Fibroblast of villous mesenchyme (primary cell): ENCODE measurements around the gene LBH. TPM values are rescaled to one million over a fixed set of nuclear protein-coding genes. Genes with fewer than 3 reads are reported as not detected.

Source experiments
- DNase-seq: peaks from one replicate; pipeline ENCODE4 v3.0.0-alpha.2; 2010; ENCODE audit warnings: low read depth
- H3K4me3 ChIP-seq: 2 replicates; pipeline ENCODE4 v1.5.1; 2011; ENCODE audit warnings: low read depth, mild to moderate bottlenecking, low read length
- CTCF ChIP-seq: IDR thresholded peaks from 2 replicates; pipeline ENCODE4 v1.5.1; 2012; ENCODE audit warnings: low read depth, mild to moderate bottlenecking, low read length; ENCODE audit not compliant: insufficient read depth
- total RNA-seq: library from RNA; depleted of rRNA; stranded (reverse); fragments of >200 nt; gene quantifications from 2 replicates; pipeline ENCODE4 v1.2.3, GENCODE V29; 2012

The LBH gene
- total RNA-seq, 1 donor: 803 TPM

- no peak overlapping the region for H3K4me3 ChIP-seq
- no peak for TF ChIP-seq CTCF
- no peak for DNase-seq
Observed at GRCh38 chr2:30213907-30214463, 17.3 kb upstream of the LBH start.

- H3K4me3 ChIP-seq: no peak overlapping the region
- no peak for DNase-seq
- TF ChIP-seq CTCF: no peak
Observed at GRCh38 chr2:30216157-30216556, 15.2 kb upstream of the LBH start.

GRCh38 chr2:30217644-30218337, 13.5 kb upstream of the LBH start:
- no peak for TF ChIP-seq CTCF
- no peak for DNase-seq
- H3K4me3 ChIP-seq: no peak overlapping the region

- no peak for DNase-seq
- no peak for TF ChIP-seq CTCF
- no peak overlapping the region for H3K4me3 ChIP-seq
Observed at GRCh38 chr2:30218338-30218713, 13.0 kb upstream of the LBH start.

GRCh38 chr2:30218814-30219213, 12.5 kb upstream of the LBH start:
- no peak overlapping the region for H3K4me3 ChIP-seq
- no peak for TF ChIP-seq CTCF
- DNase-seq: no peak

GRCh38 chr2:30219886-30220875, 11.2 kb upstream of the LBH start:
- no peak for TF ChIP-seq CTCF
- no peak overlapping the region for H3K4me3 ChIP-seq
- DNase-seq: no peak
